HK-2 (cell line): ENCODE data around the gene HSDL1.
A peak's percentile ranks its signal among the peaks of the same experiment; 100 is the strongest.

Source experiments
- DNase-seq: peaks from one replicate; pipeline ENCODE4 v3.0.0-alpha.2; 2018; ENCODE audit not compliant: unreplicated experiment

The HSDL1 gene

GRCh38 chr16:84107921-84108320, 37.1 kb downstream of the HSDL1 start:
- DNase-seq: no peak

- DNase-seq: no peak
Observed at GRCh38 chr16:84105948-84106740, 38.8 kb downstream of the HSDL1 start.

- no peak for DNase-seq
Observed at GRCh38 chr16:84105301-84105815, 39.6 kb downstream of the HSDL1 start.

GRCh38 chr16:84104231-84104630, 40.7 kb downstream of the HSDL1 start:
- DNase-seq: no peak

- DNase-seq: no peak
Observed at GRCh38 chr16:84103678-84104077, 41.3 kb downstream of the HSDL1 start.

GRCh38 chr16:84098939-84099338, 46.0 kb downstream of the HSDL1 start:
- no peak for DNase-seq

- DNase-seq: no peak
Observed at GRCh38 chr16:84096447-84097005, 48.5 kb downstream of the HSDL1 start.

- no peak for DNase-seq
Observed at GRCh38 chr16:84095466-84095865, 49.5 kb downstream of the HSDL1 start.

GRCh38 chr16:84093879-84094270, 51.1 kb downstream of the HSDL1 start:
- no peak for DNase-seq

GRCh38 chr16:84093120-84093878, 51.7 kb downstream of the HSDL1 start:
- no peak for DNase-seq

- DNase-seq: no peak
Observed at GRCh38 chr16:84091460-84091859, 53.5 kb downstream of the HSDL1 start.

GRCh38 chr16:84090211-84090610, 54.8 kb downstream of the HSDL1 start:
- no peak for DNase-seq

- peak; percentile 11 for DNase-seq
Observed at GRCh38 chr16:84088695-84089395, 56.1 kb downstream of the HSDL1 start.

GRCh38 chr16:84087466-84088151, 57.4 kb downstream of the HSDL1 start:
- no peak for DNase-seq

- no peak for DNase-seq
Observed at GRCh38 chr16:84087001-84087400, 58.0 kb downstream of the HSDL1 start.

GRCh38 chr16:84086341-84086740, 58.6 kb downstream of the HSDL1 start:
- DNase-seq: no peak

- DNase-seq: no peak
Observed at GRCh38 chr16:84085773-84086172, 59.2 kb downstream of the HSDL1 start.

- DNase-seq: no peak
Observed at GRCh38 chr16:84085271-84085667, 59.7 kb downstream of the HSDL1 start.

GRCh38 chr16:84084570-84085270, 60.3 kb downstream of the HSDL1 start:
- DNase-seq: peak; percentile 58

- DNase-seq: no peak
Observed at GRCh38 chr16:84082835-84083569, 62.0 kb downstream of the HSDL1 start.
